Fibroblast of gingiva (primary cell): ENCODE measurements around the gene SORCS2.

ENCODE experiments used
- DNase-seq: peaks from one replicate; pipeline ENCODE4 v3.0.0-alpha.2; 2011; ENCODE audit warnings: low read depth

Gene SORCS2

DNA sequence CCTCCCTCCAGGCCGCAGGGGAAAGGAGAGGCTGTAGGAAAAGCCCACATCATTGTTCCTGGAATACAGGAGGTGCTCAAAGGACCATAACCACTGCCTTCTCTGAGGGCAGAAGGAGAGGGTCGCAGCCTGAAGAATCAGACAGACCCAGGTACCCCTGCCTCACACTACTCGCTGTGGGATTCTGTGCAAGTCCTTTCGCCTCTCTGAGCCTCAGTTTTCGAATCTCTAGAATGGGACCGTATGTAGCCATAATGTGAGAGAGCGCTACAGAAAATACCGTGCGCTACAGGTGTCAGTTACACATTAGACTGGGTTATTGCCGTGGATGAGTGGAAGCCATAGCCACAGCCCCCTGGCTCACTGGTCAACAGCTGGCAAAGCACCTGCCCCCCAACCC is 320.6 kb downstream of the SORCS2 start:
- DNase-seq, result no peak

DNA sequence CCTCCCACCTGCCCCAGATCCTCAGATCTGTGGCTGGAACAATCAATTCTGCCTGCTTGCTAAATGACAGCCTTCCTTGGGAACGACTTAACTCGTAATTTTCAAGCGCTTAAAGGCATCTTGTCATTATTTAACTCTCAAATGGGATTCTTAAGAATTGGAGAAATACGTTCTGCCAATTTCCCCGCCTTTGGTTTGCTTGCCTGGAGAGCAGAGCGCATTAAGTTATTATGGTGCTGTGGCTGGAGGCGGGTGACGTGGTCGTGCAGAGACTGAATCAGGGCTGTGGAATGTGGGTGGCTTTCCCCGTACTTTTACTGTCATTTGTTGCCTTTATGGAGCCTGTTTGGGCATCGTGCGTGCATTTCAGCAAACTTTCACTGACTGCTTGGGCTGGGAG is 321.3 kb downstream of the SORCS2 start:
- peak; percentile 4 for DNase-seq

- no peak for DNase-seq
These were observed 321.9 kb downstream of the SORCS2 start for GRCh38 chr4:7514281-7514680.

DNA sequence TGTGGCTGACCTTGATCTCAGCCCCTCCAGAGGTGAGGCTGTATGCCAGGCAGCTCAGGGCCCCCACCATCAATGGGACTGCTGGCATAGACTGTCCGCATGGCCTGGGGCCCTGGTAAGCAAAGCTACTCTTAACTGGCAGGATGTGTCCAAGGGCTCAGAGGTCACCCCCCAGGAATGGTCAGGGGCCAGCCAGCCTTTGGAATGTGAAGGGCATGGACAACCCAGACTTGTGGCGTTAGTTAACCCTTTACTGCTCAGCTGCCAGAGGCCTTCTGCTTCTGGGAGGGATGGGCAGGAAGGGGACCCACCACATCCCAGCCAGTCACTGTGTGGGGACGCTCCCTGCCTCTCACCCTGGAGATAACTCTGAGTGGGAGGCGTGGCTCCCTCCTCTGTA is 322.5 kb downstream of the SORCS2 start:
- DNase-seq, result no peak

- peak; percentile 4 for DNase-seq
These were observed 323.1 kb downstream of the SORCS2 start for GRCh38 chr4:7515390-7515902.

- DNase-seq, result no peak
These were observed 323.9 kb downstream of the SORCS2 start for GRCh38 chr4:7516096-7516772.

DNA sequence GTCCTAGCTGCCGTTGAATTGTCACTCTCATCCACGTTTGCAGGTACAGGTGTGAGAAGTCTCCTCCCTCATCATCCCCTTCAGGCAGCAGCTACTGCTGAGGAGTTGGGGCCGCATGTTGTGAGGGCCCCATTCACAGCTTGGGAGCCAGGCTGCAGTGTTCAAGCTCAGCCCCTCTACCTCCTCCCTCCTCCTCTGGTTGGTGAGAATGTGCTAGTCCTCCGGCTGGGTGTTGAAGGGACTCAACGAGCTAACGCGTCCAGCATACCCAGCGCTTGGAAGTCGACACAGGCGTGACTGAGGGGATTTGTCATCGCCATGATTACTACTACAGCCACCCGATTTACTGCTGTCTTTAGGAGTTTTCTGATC is 324.4 kb downstream of the SORCS2 start:
- no peak for DNase-seq

- no peak for DNase-seq
These were observed 326.7 kb downstream of the SORCS2 start for GRCh38 chr4:7518871-7519637.

DNA sequence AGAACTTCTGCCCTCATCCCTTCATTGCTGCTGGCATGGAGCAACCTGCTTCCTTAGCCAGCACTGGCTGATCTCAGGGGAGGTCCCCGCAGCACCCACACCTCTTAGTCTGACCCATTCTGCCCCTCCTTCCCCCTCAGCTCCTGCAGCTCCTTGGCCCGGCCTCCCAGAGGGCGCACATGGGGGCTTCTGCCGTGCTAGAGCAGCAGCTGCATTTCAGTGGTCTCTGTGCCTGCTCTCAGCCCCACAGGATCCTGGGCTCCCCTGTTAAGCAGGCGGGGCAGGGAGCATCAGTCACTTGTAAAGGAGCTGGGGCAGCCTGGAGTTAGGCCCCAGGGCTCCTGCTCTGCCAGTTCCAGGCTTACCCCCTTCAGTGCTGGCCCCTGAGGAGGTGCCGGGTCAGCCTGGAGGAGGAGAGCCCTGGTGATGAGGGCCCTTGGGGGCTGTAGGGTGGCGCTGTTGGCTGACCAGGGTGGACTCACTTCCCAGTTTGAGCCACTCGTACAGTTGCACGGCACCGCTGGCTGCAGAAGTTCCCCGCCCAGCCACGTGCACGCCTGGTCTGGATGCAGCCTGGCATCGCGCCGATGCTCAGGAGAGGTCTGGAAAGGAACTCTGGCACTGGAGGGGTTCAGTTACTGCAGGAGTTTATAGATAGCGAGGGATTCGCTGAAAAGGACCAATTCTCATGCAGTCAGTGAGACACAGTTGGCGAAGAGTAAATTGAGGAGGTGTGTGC is 327.5 kb downstream of the SORCS2 start:
- no peak for DNase-seq

DNA sequence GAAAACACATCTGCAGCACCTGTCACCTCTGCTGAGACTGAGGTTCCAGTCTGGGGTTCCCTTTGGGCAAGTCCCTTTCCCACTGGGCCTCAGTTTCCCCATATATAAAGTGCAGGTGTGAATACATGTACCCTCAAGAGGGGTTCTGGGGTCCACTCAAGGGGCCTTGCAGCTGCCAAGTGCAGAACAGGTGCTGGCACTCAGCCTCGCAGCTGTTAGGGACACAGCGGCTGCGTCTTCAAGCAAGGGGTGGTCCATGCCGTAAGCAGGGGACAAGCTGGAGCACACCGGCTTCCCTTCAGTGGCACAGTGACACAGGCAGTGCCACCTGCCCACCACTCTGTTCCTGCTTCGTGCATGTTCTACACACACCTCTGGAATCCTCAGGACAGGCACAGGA is 329.3 kb downstream of the SORCS2 start:
- no peak for DNase-seq

DNA sequence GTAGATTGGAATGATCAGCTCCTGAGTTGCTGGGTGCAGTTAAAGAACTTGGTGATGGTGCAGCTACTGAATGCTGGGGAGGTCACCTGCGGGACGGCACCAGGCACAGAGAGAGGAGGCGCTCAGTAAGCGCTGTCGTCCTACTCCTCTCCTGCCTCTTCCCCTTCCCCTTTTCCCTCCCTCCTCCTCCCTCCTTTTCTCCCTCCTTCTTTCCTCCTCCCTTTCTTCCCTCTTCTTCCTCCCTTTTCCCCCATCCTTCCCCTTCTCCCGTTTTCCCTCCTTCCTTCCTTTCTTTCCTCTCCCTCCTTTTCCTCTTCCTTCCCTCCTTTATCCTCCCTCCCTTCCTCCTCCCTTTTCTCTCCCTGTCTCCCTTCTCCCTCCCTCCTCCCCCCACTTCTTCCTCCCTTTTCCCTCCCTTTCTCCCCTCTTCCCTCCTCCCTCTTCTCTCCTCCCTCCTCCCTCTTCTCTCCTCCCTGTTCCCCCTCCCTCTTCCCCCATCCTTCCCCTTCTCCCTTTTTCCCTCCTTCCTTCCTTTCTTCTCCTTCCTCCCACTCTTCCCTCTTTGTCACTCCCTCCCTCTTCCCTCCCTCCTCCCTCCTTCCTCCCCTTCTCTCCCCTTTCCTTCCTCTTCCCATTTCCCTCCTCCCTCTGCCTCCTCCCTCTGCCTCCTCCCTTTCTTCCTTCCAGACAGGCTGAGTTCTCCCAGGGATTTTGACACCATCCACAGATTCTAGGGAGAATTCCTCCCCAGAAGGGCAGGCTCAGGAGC is 330.3 kb downstream of the SORCS2 start:
- no peak for DNase-seq

DNA sequence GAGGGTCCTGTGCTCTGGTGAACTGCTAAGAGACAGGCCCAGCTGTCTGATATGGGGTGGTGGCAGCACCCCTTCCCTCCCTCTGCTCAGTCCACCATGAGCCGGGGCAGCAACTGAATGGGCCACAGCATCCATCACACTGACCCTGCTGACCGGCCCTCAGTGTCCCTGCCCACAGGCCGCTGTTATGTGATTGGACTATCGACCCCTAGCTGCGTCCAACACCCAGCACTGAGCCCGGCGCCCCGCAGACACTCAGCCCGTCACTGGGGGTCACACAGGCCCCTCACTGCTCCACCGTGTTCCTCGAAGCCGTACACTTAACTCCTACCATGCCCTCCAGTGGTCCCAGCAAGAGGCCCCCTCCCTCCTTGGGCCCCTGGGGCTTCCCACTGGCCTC is 331.2 kb downstream of the SORCS2 start:
- no peak for DNase-seq

DNA sequence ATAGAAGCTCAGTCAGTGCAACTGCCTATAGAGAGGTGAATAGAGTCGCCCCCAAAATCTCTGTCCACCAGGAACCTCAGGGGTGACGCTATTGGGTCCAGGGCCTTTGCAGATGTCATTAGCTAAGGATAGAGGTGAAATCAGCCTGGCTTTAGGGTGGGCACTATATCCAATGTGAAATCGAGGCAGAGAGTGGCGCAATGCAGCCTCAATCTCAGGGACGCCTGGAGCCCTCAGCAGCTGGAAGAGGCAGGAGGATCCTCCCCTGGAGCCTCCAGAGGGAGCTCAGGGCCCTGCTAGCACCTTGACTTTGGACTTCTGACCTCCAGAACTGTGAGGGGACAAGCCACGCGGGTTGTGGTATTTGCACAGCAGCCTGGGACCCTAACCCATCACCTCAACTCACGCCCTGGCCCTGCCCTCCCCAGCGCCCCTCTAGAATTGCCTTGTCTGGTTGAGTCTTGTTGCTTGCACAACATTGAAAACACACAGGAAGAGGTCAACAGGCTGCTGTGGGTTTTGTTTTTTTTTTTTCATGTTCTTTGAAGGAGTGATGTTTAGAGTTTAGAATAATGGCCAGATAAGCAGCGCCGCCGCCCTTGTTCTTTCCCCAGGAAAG is 331.8 kb downstream of the SORCS2 start:
- no peak for DNase-seq

DNA sequence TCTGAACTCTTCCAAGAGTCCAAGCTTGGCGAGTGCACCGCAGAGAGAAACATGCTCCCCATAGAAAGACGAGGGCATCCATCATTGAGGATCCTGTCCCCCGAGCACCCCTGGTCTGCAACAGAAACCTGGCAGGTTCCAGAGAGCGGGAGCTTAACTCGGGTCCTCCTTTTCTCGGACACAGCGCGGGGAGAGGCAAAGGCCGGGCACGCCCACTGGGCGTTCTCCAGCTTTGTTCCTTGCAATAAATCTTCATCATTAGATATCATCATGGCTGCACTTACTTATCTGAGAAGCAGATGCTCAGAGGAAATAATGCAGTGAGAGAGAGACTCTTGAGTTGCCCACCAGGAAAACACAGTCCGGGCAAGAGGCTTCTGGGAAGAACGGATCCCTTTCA is 332.5 kb downstream of the SORCS2 start:
- DNase-seq, result no peak

DNA sequence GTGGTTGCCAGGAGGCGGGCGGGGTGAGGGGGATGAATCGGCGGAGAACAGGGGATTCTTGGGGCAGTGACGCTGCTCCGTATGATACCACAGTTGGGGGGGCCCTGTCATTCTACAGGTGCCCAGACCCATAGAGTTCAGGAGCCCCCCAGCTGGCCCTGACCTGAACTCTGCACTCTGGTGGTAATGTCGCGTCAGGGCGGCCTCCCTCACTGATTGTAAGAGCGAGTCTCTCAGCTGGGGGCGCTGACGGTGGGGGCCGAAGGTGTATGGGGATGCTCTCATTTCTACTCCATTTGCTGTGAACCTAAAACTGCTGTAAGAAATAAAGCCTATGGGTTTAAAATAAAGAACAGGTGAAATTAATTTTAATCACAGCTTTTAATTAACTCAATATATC is 334.2 kb downstream of the SORCS2 start:
- DNase-seq, result no peak

DNA sequence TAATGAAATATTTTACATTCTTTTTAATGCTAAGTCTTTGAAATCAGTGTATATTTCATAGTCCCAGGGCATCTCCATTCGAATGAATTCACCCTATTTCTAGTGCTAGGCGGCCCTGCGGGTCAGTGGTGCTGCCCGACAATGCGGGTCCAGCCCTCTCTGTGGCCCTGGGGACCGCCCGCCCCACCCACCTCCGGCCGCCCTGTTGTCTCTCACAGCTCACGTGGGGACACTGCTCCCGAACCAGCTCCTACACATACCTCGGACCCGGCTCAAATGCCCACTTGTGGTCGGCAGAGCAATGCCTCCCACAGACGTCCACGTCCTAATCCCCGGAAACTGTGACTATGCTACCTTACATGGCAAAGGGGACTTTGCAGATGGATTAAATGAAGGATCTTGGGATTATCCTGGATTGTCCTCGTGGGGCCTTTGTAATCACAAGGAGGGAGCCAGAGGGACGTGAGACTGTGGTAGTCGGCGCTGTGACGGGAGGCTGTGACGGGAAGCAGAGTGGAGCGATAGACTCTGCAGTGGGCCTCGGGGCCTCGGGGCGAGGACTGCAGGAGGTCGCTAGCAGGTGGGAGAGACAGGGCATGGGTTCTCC is 334.7 kb downstream of the SORCS2 start:
- DNase-seq, result no peak

DNA sequence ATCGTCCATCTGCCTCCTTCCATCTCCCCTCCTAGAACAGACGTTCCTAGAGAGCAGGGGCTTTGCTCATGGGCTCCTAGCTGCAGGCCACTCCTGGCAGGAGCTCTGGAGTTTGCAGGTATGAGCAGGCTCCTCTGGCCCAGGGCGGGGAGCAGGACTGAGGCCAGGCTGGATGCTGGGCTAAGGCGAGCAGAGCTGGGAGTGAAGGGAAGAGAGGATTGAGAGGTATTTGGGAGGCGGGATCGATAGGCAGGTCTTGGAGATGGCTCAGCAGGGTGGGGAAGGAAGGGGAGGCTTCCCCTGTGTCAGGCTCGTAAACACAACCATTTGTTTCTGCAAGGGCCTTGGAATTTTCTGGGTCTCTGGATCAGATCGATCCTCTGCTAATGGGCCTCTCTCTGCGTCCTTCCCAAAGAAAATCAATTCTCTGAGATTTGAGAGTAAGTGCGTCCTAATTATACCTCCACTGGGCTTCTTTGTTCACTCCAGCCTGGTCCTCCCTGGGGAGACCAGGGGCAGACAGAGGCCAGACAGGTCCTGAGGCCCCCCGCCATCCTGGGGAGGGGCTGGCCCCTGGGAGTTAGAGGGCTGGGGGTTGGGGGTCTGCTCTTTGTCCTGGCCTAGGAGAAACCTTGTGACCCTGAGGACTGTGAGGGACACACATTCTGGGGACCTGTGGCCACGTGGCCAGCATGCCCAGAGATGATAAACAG is 337.2 kb downstream of the SORCS2 start:
- no peak for DNase-seq

- DNase-seq, result no peak
These were observed 337.7 kb downstream of the SORCS2 start for GRCh38 chr4:7530082-7530481.

DNA sequence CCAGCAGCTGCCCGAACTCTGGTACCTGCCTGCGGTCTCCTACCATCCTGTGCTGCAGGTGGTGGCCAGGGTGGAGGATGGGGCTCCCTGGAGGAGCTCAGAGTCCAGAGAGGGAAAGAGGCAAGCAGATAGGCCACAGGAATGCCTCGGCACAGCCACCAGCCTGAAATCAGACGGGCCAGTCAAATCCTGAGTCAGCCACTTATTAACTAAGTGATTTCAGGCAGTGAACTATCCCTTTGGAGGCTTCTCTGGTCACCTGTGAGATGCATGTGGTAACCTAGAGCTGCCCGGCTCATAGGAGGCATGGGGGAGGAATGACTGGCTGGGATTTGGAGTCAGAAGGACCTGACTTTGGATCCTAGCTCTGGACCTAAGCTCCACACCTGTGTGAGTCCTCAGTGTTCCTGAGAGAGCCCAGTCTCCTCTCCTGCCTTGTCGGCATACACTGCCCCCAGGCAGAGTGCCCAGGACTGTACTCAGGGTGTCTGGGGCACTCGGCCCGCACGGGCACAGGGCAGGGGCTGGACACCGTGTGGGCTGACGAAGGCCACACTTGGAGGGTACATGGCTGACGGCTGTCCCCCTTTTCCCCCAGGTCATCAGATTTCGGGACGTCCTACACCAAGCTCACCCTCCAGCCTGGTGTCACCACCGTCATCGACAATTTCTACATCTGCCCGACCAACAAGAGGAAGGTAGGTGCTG is 338.7 kb downstream of the SORCS2 start:
- no peak for DNase-seq

- DNase-seq, result no peak
These were observed 339.3 kb downstream of the SORCS2 start for GRCh38 chr4:7531640-7531994.
